Activated naive CD4-positive, alpha-beta T cell treated with Interleukin-2 at 50 U/mL for 16 hours (primary cell): ENCODE measurements around the gene VDAC1.
"Not testable (repeated sequence)": the region's sequence is repeated elsewhere in the genome, so short reads cannot be mapped to it uniquely, and the experiment has no call there.

Experiments used
- DNase-seq: peaks from one replicate; pipeline ENCODE4 v3.0.0-alpha.2; 2020

Gene VDAC1

GRCh38 chr5:134004626-134005416, at the start of gene VDAC1:
TSS of gene VDAC1 (minus strand) at chr5:134004975. CDS start at chr5:133993012, 11,963 bp downstream.
- DNase-seq = peak; percentile 83

- DNase-seq = no peak
Measured at GRCh38 chr5:134053840-134054338, 49.1 kb upstream of the VDAC1 start.

GRCh38 chr5:134053314-134053839, 48.6 kb upstream of the VDAC1 start:
- DNase-seq = no peak

- DNase-seq = no peak
Measured at GRCh38 chr5:134051305-134051704, 46.5 kb upstream of the VDAC1 start.

- DNase-seq = no peak
Measured at GRCh38 chr5:134048864-134049263, 44.1 kb upstream of the VDAC1 start.

GRCh38 chr5:134047687-134048056, 42.9 kb upstream of the VDAC1 start:
- DNase-seq = no peak

GRCh38 chr5:134046801-134047686, 42.3 kb upstream of the VDAC1 start:
- no peak for DNase-seq

- DNase-seq = no peak
Measured at GRCh38 chr5:134046330-134046729, 41.6 kb upstream of the VDAC1 start.

- DNase-seq = no peak
Measured at GRCh38 chr5:134043793-134044792, 39.3 kb upstream of the VDAC1 start.

GRCh38 chr5:134041570-134042411, 37.0 kb upstream of the VDAC1 start:
- DNase-seq = no peak

- no peak for DNase-seq
Measured at GRCh38 chr5:134038138-134038537, 33.4 kb upstream of the VDAC1 start.

- DNase-seq = no peak
Measured at GRCh38 chr5:134037160-134037559, 32.4 kb upstream of the VDAC1 start.

GRCh38 chr5:134034326-134034725, 29.6 kb upstream of the VDAC1 start:
- no peak for DNase-seq

GRCh38 chr5:134030303-134030964, 25.7 kb upstream of the VDAC1 start:
- DNase-seq = not testable (repeated sequence)

GRCh38 chr5:134029156-134029555, 24.4 kb upstream of the VDAC1 start:
- DNase-seq = no peak

GRCh38 chr5:134028496-134028895, 23.7 kb upstream of the VDAC1 start:
- no peak for DNase-seq

GRCh38 chr5:134027288-134027615, 22.5 kb upstream of the VDAC1 start:
- no peak for DNase-seq

- peak; percentile 44 for DNase-seq
Measured at GRCh38 chr5:134026521-134027287, 21.9 kb upstream of the VDAC1 start.

- DNase-seq = no peak
Measured at GRCh38 chr5:134025786-134026185, 21.0 kb upstream of the VDAC1 start.

GRCh38 chr5:134024811-134025210, 20.0 kb upstream of the VDAC1 start:
- no peak for DNase-seq
